CD14-positive monocyte (primary cell): ENCODE measurements around the gene TBC1D22A. TPM values are rescaled to one million over a fixed set of nuclear protein-coding genes. Genes with fewer than 3 reads are reported as not detected.
A peak's percentile ranks its signal among the peaks of the same experiment; 100 is the strongest.

Experiments
- DNase-seq, 3 donors: peaks; one replicate each; pipeline ENCODE4 v3.0.0-alpha.2; 2011 to 2022
- H2AFZ ChIP-seq: 2 replicates; pipeline ENCODE4 v1.6.0; 2012; ENCODE audit warnings: mild to moderate bottlenecking, low read depth, low read length, inconsistent platforms; ENCODE audit not compliant: insufficient read depth, poor library complexity, severe bottlenecking
- H3K27ac ChIP-seq, 2 donors: 1 replicate in 1 of 2; 2 replicates in 1 of 2; pipeline ENCODE4 v1.5.1; 2012 to 2013; ENCODE audit warnings: low read length in 2 of 2, control low read depth in 1 of 2, inconsistent platforms in 1 of 2, low read depth in 1 of 2, mild to moderate bottlenecking in 1 of 2
- H3K27me3 ChIP-seq, 2 donors: one replicate each; pipeline versions ENCODE4 v1.6.0 to v1.6.1; 2011 to 2013; ENCODE audit warnings: low read length in 2 of 2; ENCODE audit not compliant: control insufficient read depth in 2 of 2, insufficient read depth in 2 of 2
- H3K36me3 ChIP-seq, 2 donors: replicated peaks in 1 of 2; 1 replicate in 1 of 2; 2 replicates in 1 of 2; pipeline versions ENCODE4 v1.5.1 to v1.6.1; 2012 to 2013; ENCODE audit warnings: low read length in 2 of 2, control low read depth in 1 of 2, inconsistent platforms in 1 of 2, mild to moderate bottlenecking in 1 of 2; ENCODE audit not compliant: insufficient read depth in 2 of 2, control insufficient read depth in 1 of 2
- H3K4me1 ChIP-seq, 2 donors: 1 replicate in 1 of 2; 2 replicates in 1 of 2; pipeline versions ENCODE4 v1.5.1 to v1.6.1; 2012 to 2013; ENCODE audit warnings: low read length in 2 of 2, control low read depth in 1 of 2, inconsistent platforms in 1 of 2, mild to moderate bottlenecking in 1 of 2, moderate library complexity in 1 of 2; ENCODE audit not compliant: insufficient read depth in 2 of 2, control insufficient read depth in 1 of 2
- H3K4me2 ChIP-seq: replicated peaks from 2 replicates; pipeline ENCODE3; 2012; ENCODE audit warnings: low read length, moderate library complexity, mild to moderate bottlenecking; ENCODE audit not compliant: poor library complexity, severe bottlenecking; ENCODE audit errors: extremely low read depth
- H3K4me3 ChIP-seq, 3 experiments: fragments of 200-600 bp in 1 of 3; sonication (generic) in 1 of 3; replicated peaks in 1 of 3; 1 replicate in 2 of 3; 2 replicates in 1 of 3; pipeline ENCODE4 v1.5.1; 2011 to 2013; ENCODE audit warnings: low read length in 3 of 3, mild to moderate bottlenecking in 3 of 3, control low read depth in 2 of 3, low read depth in 2 of 3, inconsistent platforms in 1 of 3, moderate library complexity in 1 of 3
- H3K79me2 ChIP-seq: 2 replicates; pipeline ENCODE4 v1.6.0; 2012; ENCODE audit warnings: mild to moderate bottlenecking, control low read depth, inconsistent platforms, low read length, moderate library complexity; ENCODE audit not compliant: insufficient read depth
- H3K9ac ChIP-seq: 2 replicates; pipeline ENCODE4 v1.6.0; 2017; ENCODE audit warnings: low read length, mild to moderate bottlenecking; ENCODE audit not compliant: insufficient read depth, poor library complexity, severe bottlenecking
- H3K9me3 ChIP-seq, 2 donors: replicated peaks in 1 of 2; 1 replicate in 1 of 2; 2 replicates in 1 of 2; pipeline versions ENCODE4 v1.5.1 to v1.6.1; 2012 to 2013; ENCODE audit warnings: low read length in 2 of 2, control low read depth in 1 of 2; ENCODE audit not compliant: control insufficient read depth in 1 of 2, insufficient read depth in 1 of 2
- H4K20me1 ChIP-seq: 2 replicates; pipeline ENCODE4 v1.6.0; 2012; ENCODE audit warnings: mild to moderate bottlenecking, low read length, control low read depth, moderate library complexity; ENCODE audit not compliant: insufficient read depth
- H3K27ac Mint-ChIP-seq, 7 donors: one replicate each; pipeline ENCODE4 v1.8.0; 2020; ENCODE audit warnings: mild to moderate bottlenecking in 7 of 7, mixed read lengths in 7 of 7, moderate library complexity in 6 of 7, inconsistent platforms in 2 of 7
- H3K27me3 Mint-ChIP-seq, 3 donors: one replicate each; pipeline ENCODE4 v1.8.0; 2021 to 2022; ENCODE audit warnings: low read depth in 3 of 3, mild to moderate bottlenecking in 3 of 3, mixed read lengths in 3 of 3, moderate library complexity in 3 of 3, inconsistent platforms in 1 of 3
- H3K36me3 Mint-ChIP-seq, 2 donors: one replicate each; pipeline ENCODE4 v1.8.0; 2020; ENCODE audit warnings: mixed read lengths in 2 of 2, inconsistent platforms in 1 of 2, mild to moderate bottlenecking in 1 of 2
- H3K4me1 Mint-ChIP-seq: one replicate; pipeline ENCODE4 v1.8.0; 2020; ENCODE audit warnings: mild to moderate bottlenecking, mixed read lengths
- H3K4me3 Mint-ChIP-seq, 2 donors: one replicate each; pipeline ENCODE4 v1.8.0; 2020; ENCODE audit warnings: mild to moderate bottlenecking in 2 of 2, mixed read lengths in 2 of 2, moderate library complexity in 1 of 2
- H3K9me3 Mint-ChIP-seq, 7 donors: one replicate each; pipeline ENCODE4 v1.8.0; 2020 to 2022; ENCODE audit warnings: mixed read lengths in 7 of 7, mild to moderate bottlenecking in 6 of 7, moderate library complexity in 6 of 7, inconsistent platforms in 2 of 7
- CTCF ChIP-seq: fragments of 200-600 bp; IDR thresholded peaks from one replicate; pipeline ENCODE4 v1.8.0; 2022; ENCODE audit warnings: antibody characterized with exemption, mild to moderate bottlenecking
- WGBS: methylation state at CpG from one replicate; pipeline ENCODE4 v1.1.5; 2013; ENCODE audit warnings: missing lambda C conversion rate; ENCODE audit not compliant: insufficient coverage; 5-methylcytosine and 5-hydroxymethylcytosine counted together
- intact Hi-C, 2 donors: fragments of 100-400 bp; cut with micrococcal nuclease; formaldehyde crosslinking; loops; one replicate each; pipeline versions ENCODE4 v1.15.0 to v1.15.1; 2023
- polyA plus RNA-seq, 3 donors: library from polyadenylated mRNA; depleted of rRNA in 1 of 3; unstranded in 2 of 3; stranded (reverse) in 1 of 3; fragments of 300-500 nt in 2 of 3; fragments of >200 nt in 1 of 3; fragmentation: Illumina TruSeq in 2 of 3; gene quantifications; 1 replicate in 2 of 3; 2 replicates in 1 of 3; pipeline ENCODE4 v1.2.3, GENCODE V29; 2012 to 2021

TBC1D22A gene
- polyA plus RNA-seq, 3 donors = 25.9 to 36.2 (median 29.5) TPM

- Histone ChIP-seq H3K27ac (no peak overlapping the region), H3K4me2 (no peak overlapping the region), H3K79me2 (no peaks in the 10 kb centered on the region), H3K4me3 (no peak overlapping the region), H4K20me1 (no peaks in the 10 kb centered on the region), H3K9me3 (peaks cover 21 to 52% of the 10 kb centered on the region in 2 donors), H3K27me3 (no peaks in the 10 kb centered on the region), H2AFZ (no peak overlapping the region), H3K9ac (no peak overlapping the region), H3K36me3 (peaks cover 16 to 26% of the 10 kb centered on the region in 2 donors), H3K4me1 (no peaks in the 10 kb centered on the region)
- H3K4me3 Mint-ChIP-seq = peak overlapping the region in 1 of 2 donors; percentile 9
- WGBS = 89% methylated on average over 11 of the region's 14 CpGs
- H3K27ac Mint-ChIP-seq = no peak overlapping the region
- no peak for TF ChIP-seq CTCF
- intact Hi-C loops = no loop called here
- peaks cover 0 to 3% (median 1%) of the 10 kb centered on the region in 3 donors for H3K27me3 Mint-ChIP-seq
- H3K9me3 Mint-ChIP-seq = peaks cover 17 to 46% (median 30%) of the 10 kb centered on the region in 7 donors
- no peak for DNase-seq
- H3K36me3 Mint-ChIP-seq = peaks cover 30 to 44% of the 10 kb centered on the region in 2 donors
- H3K4me1 Mint-ChIP-seq = peaks cover 2% of the 10 kb centered on the region
These were observed 412.2 kb downstream of the TBC1D22A start for GRCh38 chr22:47174671-47175112.

DNA sequence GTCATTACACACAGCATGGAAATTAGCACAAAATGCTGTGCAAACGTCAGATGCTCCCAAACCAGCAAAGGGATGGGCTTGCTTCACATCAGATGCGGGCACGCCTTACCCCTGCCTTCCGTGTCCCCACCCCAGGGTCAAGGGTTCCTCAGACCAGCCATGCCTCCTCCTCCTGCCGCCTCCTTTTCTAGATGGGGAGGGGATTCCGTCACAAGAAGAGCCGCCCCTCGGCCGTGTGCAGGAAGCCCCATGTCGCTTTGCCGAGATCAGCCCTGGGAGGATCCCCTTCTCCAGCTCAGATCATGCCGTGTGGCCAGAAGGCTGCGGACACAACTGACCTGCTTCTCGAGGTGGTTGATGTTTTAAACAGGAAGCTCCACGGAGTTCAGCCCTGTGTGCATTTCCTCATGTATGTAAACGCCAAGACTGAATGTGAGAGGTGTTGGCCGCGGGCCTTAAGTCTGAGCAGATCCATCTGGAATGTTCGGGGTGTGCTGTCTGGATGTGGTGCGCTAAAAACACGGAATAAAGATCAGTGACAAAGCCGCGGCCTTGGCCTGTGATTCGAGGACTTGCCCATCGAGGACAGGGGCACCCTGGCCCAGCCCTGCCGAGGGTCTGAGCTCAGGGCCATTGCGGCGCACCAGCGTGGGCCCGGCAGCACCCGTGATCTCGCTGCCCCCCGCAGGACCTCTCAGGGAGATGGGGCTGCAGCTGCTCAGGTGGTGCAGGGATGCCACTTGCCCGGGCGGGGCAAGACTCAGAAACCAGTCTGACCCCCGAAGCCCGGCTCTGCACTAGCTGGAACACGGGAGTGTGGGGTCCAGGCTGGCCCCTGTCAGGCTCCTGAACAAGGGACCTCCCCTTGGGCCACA, 412.9 kb downstream of the TBC1D22A start:
- H3K4me1 ChIP-seq = no peaks in the 10 kb centered on the region
- H3K27me3 Mint-ChIP-seq = peaks cover 0 to 4% (median 3%) of the 10 kb centered on the region in 3 donors
- no peak overlapping the region for H3K4me2 ChIP-seq
- TF ChIP-seq CTCF = no peak
- H3K4me3 Mint-ChIP-seq = no peak overlapping the region
- peak overlapping the region in 1 of 7 donors; percentile 57 for H3K27ac Mint-ChIP-seq
- H3K79me2 ChIP-seq = no peaks in the 10 kb centered on the region
- no peaks in the 10 kb centered on the region for H3K4me1 Mint-ChIP-seq
- H3K36me3 ChIP-seq = peaks cover 16 to 23% of the 10 kb centered on the region in 2 donors
- intact Hi-C loops = no loop called here
- H3K27ac ChIP-seq = no peak overlapping the region
- H3K36me3 Mint-ChIP-seq = peaks cover 25 to 39% of the 10 kb centered on the region in 2 donors
- peaks cover 21 to 52% of the 10 kb centered on the region in 2 donors for H3K9me3 ChIP-seq
- no peak overlapping the region for H3K4me3 ChIP-seq
- WGBS = 96% methylated on average over 33 of the region's 38 CpGs
- H3K27me3 ChIP-seq = no peaks in the 10 kb centered on the region
- H3K9ac ChIP-seq = no peak overlapping the region
- no peaks in the 10 kb centered on the region for H4K20me1 ChIP-seq
- H2AFZ ChIP-seq = no peak overlapping the region
- H3K9me3 Mint-ChIP-seq = peaks cover 17 to 51% (median 32%) of the 10 kb centered on the region in 7 donors
- DNase-seq = no peak
